Measurements from ENCODE around the gene MAD1L1.

DNA sequence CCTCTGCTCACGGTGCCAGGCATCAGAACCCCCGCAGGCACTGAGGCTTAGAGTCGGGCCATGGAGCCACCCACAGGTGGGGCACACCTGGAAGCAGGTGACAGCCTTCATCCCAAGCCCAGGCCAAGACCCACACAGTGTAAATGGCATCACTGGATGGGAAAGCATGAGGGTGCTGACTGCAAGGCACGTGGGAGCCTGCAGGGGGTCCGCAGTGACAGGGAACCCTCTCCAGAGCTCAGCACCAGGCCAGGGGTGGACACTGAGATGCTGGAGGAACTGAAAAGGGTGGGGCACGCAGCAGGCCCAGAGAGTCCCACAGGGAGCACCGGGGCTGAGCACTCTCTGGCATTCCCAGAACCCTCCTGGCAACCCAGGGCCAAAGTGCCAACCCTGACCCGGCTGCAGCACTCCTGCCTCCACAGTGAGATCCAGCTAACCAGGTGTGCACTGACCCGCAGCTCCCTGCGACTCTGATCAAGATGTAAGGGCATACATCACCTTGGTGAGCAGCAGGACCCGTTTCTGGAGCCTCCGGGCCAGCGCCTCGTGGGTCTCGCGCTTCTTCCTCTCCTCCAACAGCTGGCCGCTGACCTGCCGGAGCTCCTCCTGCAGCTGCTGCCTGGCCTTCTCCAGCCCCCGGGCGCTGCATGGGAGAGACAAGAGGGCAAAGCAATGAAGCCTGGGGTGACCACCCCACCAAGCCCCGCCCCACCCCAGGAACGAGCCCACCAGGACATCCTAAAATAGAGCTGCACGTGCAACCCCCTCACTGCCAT, 163.9 kb downstream of the MAD1L1 start:
- TF ChIP-seq CTCF (IDR thresholded peaks at IDR 0.05) (no peak), POLR2AphosphoS5 (IDR thresholded peaks at IDR 0.05) (no peak), POLR2A (IDR thresholded peaks at IDR 0.05) (no peak), EP300 (IDR thresholded peaks at IDR 0.05) (no peak)
